CD4-positive, CD25-positive, alpha-beta regulatory T cell (primary cell): ENCODE results near the gene AOC2. TPM values are rescaled to one million over a fixed set of nuclear protein-coding genes. Genes with fewer than 3 reads are reported as not detected.
"Not testable (repeated sequence)": the region's sequence is repeated elsewhere in the genome, so short reads cannot be mapped to it uniquely, and the experiment has no call there.

Experiments used
- ATAC-seq, 2 donors: fragments of 150-1000 bp; cut with Tn5 transposase; one replicate each; pipeline ENCODE4 v1.10.0; 2021; ENCODE audit warnings: low read depth in 2 of 2, moderate number of reproducible peaks in 2 of 2, moderate library complexity in 1 of 2
- DNase-seq, 3 donors: peaks; one replicate each; pipeline versions ENCODE4 v3.0.0 to v3.0.0-alpha.2; 2012 to 2022; ENCODE audit warnings: mixed read lengths in 1 of 3
- H3K27ac ChIP-seq: one replicate; pipeline ENCODE4 v1.7.0; 2013; ENCODE audit warnings: mild to moderate bottlenecking, low read length; ENCODE audit not compliant: insufficient read depth, poor library complexity, severe bottlenecking
- H3K27me3 ChIP-seq: one replicate; pipeline ENCODE4 v1.7.0; 2013; ENCODE audit warnings: low read length; ENCODE audit not compliant: control insufficient read depth, insufficient read depth
- H3K36me3 ChIP-seq: one replicate; pipeline ENCODE4 v1.7.0; 2013; ENCODE audit warnings: mild to moderate bottlenecking, low read length, moderate library complexity; ENCODE audit not compliant: control insufficient read depth, insufficient read depth
- H3K4me1 ChIP-seq: 2 replicates; pipeline ENCODE4 v1.7.0; 2013; ENCODE audit warnings: mild to moderate bottlenecking, low read length; ENCODE audit not compliant: insufficient read depth, control insufficient read depth, poor library complexity, severe bottlenecking
- H3K4me3 ChIP-seq: one replicate; pipeline ENCODE4 v1.7.0; 2013; ENCODE audit warnings: low read depth, mild to moderate bottlenecking, low read length, moderate library complexity
- H3K9me3 ChIP-seq, 2 experiments: 1 replicate in 1 of 2; 2 replicates in 1 of 2; pipeline ENCODE4 v1.7.0; 2013; ENCODE audit warnings: low read length in 2 of 2, mild to moderate bottlenecking in 1 of 2, moderate library complexity in 1 of 2; ENCODE audit not compliant: control insufficient read depth in 2 of 2
- H3K27ac Mint-ChIP-seq, 3 donors: one replicate each; pipeline ENCODE4 v1.8.0; 2020 to 2022; ENCODE audit warnings: mild to moderate bottlenecking in 3 of 3, mixed read lengths in 3 of 3, moderate library complexity in 2 of 3
- H3K27me3 Mint-ChIP-seq: one replicate; pipeline ENCODE4 v1.8.0; 2022; ENCODE audit warnings: mild to moderate bottlenecking, mixed read lengths
- H3K36me3 Mint-ChIP-seq: one replicate; pipeline ENCODE4 v1.8.0; 2020; ENCODE audit warnings: mixed read lengths
- H3K4me1 Mint-ChIP-seq, 4 donors: one replicate each; pipeline ENCODE4 v1.8.0; 2020 to 2022; ENCODE audit warnings: mixed read lengths in 4 of 4, mild to moderate bottlenecking in 1 of 4
- H3K4me3 Mint-ChIP-seq, 4 donors: one replicate each; pipeline ENCODE4 v1.8.0; 2020 to 2022; ENCODE audit warnings: mild to moderate bottlenecking in 4 of 4, mixed read lengths in 4 of 4, moderate library complexity in 3 of 4
- H3K9me3 Mint-ChIP-seq, 7 donors: one replicate each; pipeline ENCODE4 v1.8.0; 2020 to 2022; ENCODE audit warnings: mixed read lengths in 7 of 7, mild to moderate bottlenecking in 3 of 7, moderate library complexity in 2 of 7
- polyA plus RNA-seq, 4 donors: library from polyadenylated mRNA; unstranded; fragments of 300-500 nt; fragmentation: Illumina TruSeq; gene quantifications; one replicate each; pipeline ENCODE4 v1.2.3, GENCODE V29; 2021
- total RNA-seq: library from RNA; stranded (reverse); gene quantifications from one replicate; pipeline ENCODE4 v1.2.3, GENCODE V29; 2022

The AOC2 gene
- total and polyA plus RNA-seq, 5 donors from 2014 or later = 0.17 to 2.3 TPM; not detected in 3

- no peaks in the 10 kb centered on the region for H3K9me3 ChIP-seq
- DNase-seq (no peak), ATAC-seq (no peak)
- no peaks in the 10 kb centered on the region for H3K4me1 Mint-ChIP-seq
- no peak overlapping the region for H3K27ac Mint-ChIP-seq
- no peaks in the 10 kb centered on the region for H3K36me3 Mint-ChIP-seq
- no peaks in the 10 kb centered on the region for H3K27me3 ChIP-seq
- H3K27me3 Mint-ChIP-seq = peaks cover 24% of the 10 kb centered on the region
- no peaks in the 10 kb centered on the region for H3K4me1 ChIP-seq
- H3K27ac ChIP-seq = no peak overlapping the region
- peaks cover 0 to 2% (median 0%) of the 10 kb centered on the region in 7 donors for H3K9me3 Mint-ChIP-seq
- H3K4me3 Mint-ChIP-seq = no peak overlapping the region
- H3K36me3 ChIP-seq = no peaks in the 10 kb centered on the region
- no peak overlapping the region for H3K4me3 ChIP-seq
Observed at GRCh38 chr17:42882166-42882565, 37.8 kb downstream of the AOC2 start.

- H3K4me3 Mint-ChIP-seq = no peak overlapping the region
- no peaks in the 10 kb centered on the region for H3K4me1 Mint-ChIP-seq
Observed at GRCh38 chr17:42883802-42884558, 39.6 kb downstream of the AOC2 start.

GRCh38 chr17:42885806-42886205 lies 41.4 kb downstream of the AOC2 start:
- H3K36me3 Mint-ChIP-seq, H3K9me3 ChIP-seq, H3K36me3 ChIP-seq, H3K4me3 Mint-ChIP-seq, H3K27me3 ChIP-seq, ATAC-seq, H3K4me1 Mint-ChIP-seq, H3K4me3 ChIP-seq, H3K9me3 Mint-ChIP-seq, H3K4me1 ChIP-seq, H3K27ac ChIP-seq, DNase-seq, H3K27ac Mint-ChIP-seq: not testable (repeated sequence)
- H3K27me3 Mint-ChIP-seq = peaks cover 11% of the 10 kb centered on the region

More at GRCh38 chr17:42883802-42884558, 39.6 kb downstream of the AOC2 start:
- Histone ChIP-seq H3K4me3 (no peak overlapping the region), H3K9me3 (no peaks in the 10 kb centered on the region), H3K4me1 (no peaks in the 10 kb centered on the region), H3K27me3 (no peaks in the 10 kb centered on the region), H3K36me3 (no peaks in the 10 kb centered on the region), H3K27ac (no peak overlapping the region)
- ATAC-seq = no peak
- H3K27ac Mint-ChIP-seq = no peak overlapping the region
- H3K36me3 Mint-ChIP-seq = no peaks in the 10 kb centered on the region
- H3K9me3 Mint-ChIP-seq = peaks cover 0 to 2% (median 0%) of the 10 kb centered on the region in 7 donors
- no peak for DNase-seq
- H3K27me3 Mint-ChIP-seq = peaks cover 11% of the 10 kb centered on the region

- no peak overlapping the region for H3K4me3 ChIP-seq
- Mint-ChIP-seq H3K4me1 (no peaks in the 10 kb centered on the region), H3K9me3 (no peaks in the 10 kb centered on the region), H3K27ac (no peak overlapping the region), H3K36me3 (no peaks in the 10 kb centered on the region), H3K27me3 (peaks cover 11% of the 10 kb centered on the region), H3K4me3 (no peak overlapping the region)
- ATAC-seq (no peak), DNase-seq (no peak)
- no peaks in the 10 kb centered on the region for H3K36me3 ChIP-seq
- no peak overlapping the region for H3K27ac ChIP-seq
- no peaks in the 10 kb centered on the region for H3K9me3 ChIP-seq
- no peaks in the 10 kb centered on the region for H3K27me3 ChIP-seq
- H3K4me1 ChIP-seq = no peaks in the 10 kb centered on the region
Observed at GRCh38 chr17:42886283-42887176, 42.1 kb downstream of the AOC2 start.

- H3K4me1 Mint-ChIP-seq = no peaks in the 10 kb centered on the region
- H3K4me3 Mint-ChIP-seq = no peak overlapping the region
- no peak overlapping the region for H3K4me3 ChIP-seq
- H3K27ac Mint-ChIP-seq = no peak overlapping the region
- no peaks in the 10 kb centered on the region for H3K4me1 ChIP-seq
- H3K27me3 Mint-ChIP-seq = peaks cover 11% of the 10 kb centered on the region
- H3K27me3 ChIP-seq = peaks cover 3% of the 10 kb centered on the region
- no peak for ATAC-seq
- no peaks in the 10 kb centered on the region for H3K9me3 ChIP-seq
- DNase-seq = no peak
- H3K27ac ChIP-seq = no peak overlapping the region
- no peaks in the 10 kb centered on the region for H3K36me3 Mint-ChIP-seq
- H3K9me3 Mint-ChIP-seq = no peaks in the 10 kb centered on the region
- no peaks in the 10 kb centered on the region for H3K36me3 ChIP-seq
Observed at GRCh38 chr17:42889809-42890208, 45.4 kb downstream of the AOC2 start.

- peaks cover 3% of the 10 kb centered on the region for H3K27me3 ChIP-seq
- no peaks in the 10 kb centered on the region for H3K4me1 ChIP-seq
- Mint-ChIP-seq H3K4me3 (no peak overlapping the region), H3K4me1 (no peaks in the 10 kb centered on the region), H3K27ac (no peak overlapping the region), H3K9me3 (no peaks in the 10 kb centered on the region), H3K36me3 (no peaks in the 10 kb centered on the region), H3K27me3 (peaks cover 4% of the 10 kb centered on the region)
- ATAC-seq (no peak), DNase-seq (no peak)
- no peaks in the 10 kb centered on the region for H3K36me3 ChIP-seq
- no peak overlapping the region for H3K27ac ChIP-seq
- H3K4me3 ChIP-seq = no peak overlapping the region
- no peaks in the 10 kb centered on the region for H3K9me3 ChIP-seq
Observed at GRCh38 chr17:42891539-42892152, 47.3 kb downstream of the AOC2 start.

GRCh38 chr17:42893359-42893758 lies 49.0 kb downstream of the AOC2 start:
- Histone ChIP-seq H3K36me3 (no peaks in the 10 kb centered on the region), H3K27ac (no peak overlapping the region), H3K9me3 (no peaks in the 10 kb centered on the region), H3K27me3 (peaks cover 3% of the 10 kb centered on the region), H3K4me3 (no peak overlapping the region), H3K4me1 (no peaks in the 10 kb centered on the region)
- Mint-ChIP-seq H3K27me3 (peaks cover 9% of the 10 kb centered on the region), H3K4me1 (no peaks in the 10 kb centered on the region), H3K36me3 (no peaks in the 10 kb centered on the region), H3K27ac (no peak overlapping the region), H3K9me3 (no peaks in the 10 kb centered on the region), H3K4me3 (no peak overlapping the region)
- no peak for ATAC-seq
- DNase-seq = no peak
